Transverse colon (tissue), 4 donors: ENCODE results near the gene TROAP. TPM values are rescaled to one million over a fixed set of nuclear protein-coding genes. Genes with fewer than 3 reads are reported as not detected.

ENCODE experiments used
- DNase-seq: peaks from one replicate; pipeline ENCODE4 v3.0.0-alpha.2; 2019
- H3K27ac ChIP-seq, 4 donors: fragments of 200-600 bp; sonication (generic); 2 replicates each; pipeline ENCODE4 v1.5.1; 2016 to 2018; ENCODE audit warnings: inconsistent platforms in 4 of 4
- H3K27me3 ChIP-seq: fragments of 200-600 bp; sonication (generic); 2 replicates; pipeline ENCODE4 v1.5.1; 2017; ENCODE audit warnings: inconsistent platforms
- H3K36me3 ChIP-seq, 4 donors: fragments of 200-600 bp; sonication (generic); 2 replicates each; pipeline ENCODE4 v1.5.1; 2017 to 2019; ENCODE audit warnings: inconsistent platforms in 4 of 4
- H3K4me1 ChIP-seq, 4 donors: fragments of 200-600 bp; sonication (generic); 2 replicates each; pipeline ENCODE4 v1.5.1; 2017 to 2020; ENCODE audit warnings: inconsistent platforms in 4 of 4
- H3K4me3 ChIP-seq, 4 donors: fragments of 200-600 bp; sonication (generic); 1 replicate in 1 of 4; 2 replicates in 3 of 4; pipeline versions ENCODE4 v1.5.1 to v1.6.1; 2017 to 2019; ENCODE audit warnings: inconsistent platforms in 4 of 4
- H3K9me3 ChIP-seq, 2 donors: fragments of 200-600 bp; sonication (generic); 2 replicates each; pipeline ENCODE4 v1.5.1; 2017 to 2019; ENCODE audit warnings: inconsistent platforms in 2 of 2
- CTCF ChIP-seq, 5 experiments: fragments of 200-600 bp in 3 of 5; fragments of 450-650 bp in 2 of 5; sonication (generic) in 3 of 5; IDR thresholded peaks; 1 replicate in 2 of 5; 2 replicates in 3 of 5; pipeline ENCODE4 v1.5.1; 2016 to 2017; ENCODE audit warnings: antibody characterized with exemption in 5 of 5, inconsistent platforms in 3 of 5, mild to moderate bottlenecking in 2 of 5, moderate library complexity in 1 of 5
- EP300 ChIP-seq: sonication (generic); formaldehyde crosslinking; IDR thresholded peaks from one replicate; pipeline ENCODE4 v1.6.1; 2017; ENCODE audit warnings: antibody characterized with exemption, low read depth
- POLR2A ChIP-seq: fragments of 450-650 bp; IDR thresholded peaks from one replicate; pipeline ENCODE4 v1.6.1; 2016; ENCODE audit warnings: antibody characterized with exemption, mild to moderate bottlenecking, moderate library complexity
- POLR2AphosphoS5 ChIP-seq, 3 donors: sonication (generic); formaldehyde crosslinking; IDR thresholded peaks; one replicate each; pipeline ENCODE4 v1.6.1; 2016; ENCODE audit warnings: antibody characterized with exemption in 3 of 3
- WGBS, 2 donors: methylation state at CpG; one replicate each; pipeline ENCODE4 v1.1.5; 2018; ENCODE audit warnings: low coverage in 1 of 2; 5-methylcytosine and 5-hydroxymethylcytosine counted together
- in situ Hi-C, 4 donors: fragments of 200-750 bp; cut with MboI; loops; one replicate each; pipeline versions ENCODE4 v1.15.0 to v1.15.1; 2017; ENCODE audit warnings: low sequenced_read_pairs in 3 of 4, low pct_ligation_motif_present in 1 of 4, low pct_unique_long_range_greater_than_20kb in 1 of 4
- intact Hi-C: fragments of 100-400 bp; cut with DNase I; formaldehyde crosslinking; loops from one replicate; pipeline ENCODE4 v1.15.1; 2023; ENCODE audit warnings: low total_unique reads
- total RNA-seq, 4 donors: library from RNA; depleted of rRNA; stranded (reverse); fragments of >200 nt; gene quantifications; one replicate each; pipeline ENCODE4 v1.1.0, GENCODE V29; 2016

The TROAP gene
- total RNA-seq, 4 donors from 2014 or later: 1.1 to 100 (median 2.7) TPM

GRCh38 chr12:49345051-49345824 lies 22.2 kb downstream of the TROAP start:
- H3K4me1 ChIP-seq: peaks cover 43 to 70% (median 49%) of the 10 kb centered on the region in 4 donors
- H3K27me3 ChIP-seq: peaks cover 88% of the 10 kb centered on the region
- intact Hi-C loops (loop anchor here (5.0 kb wide), 1 partner anchor 172 kb away; no protein-coding TSS in a partner anchor), in situ Hi-C loops (loop anchor here in 1 of 4 donors (10.0 kb wide), 1 partner anchor 170 kb away; no protein-coding TSS in a partner anchor)
- peak overlapping the region; percentile 9 to 52 (median 24) for H3K4me3 ChIP-seq
- H3K9me3 ChIP-seq: no peaks in the 10 kb centered on the region
- H3K27ac ChIP-seq: no peak overlapping the region
- 1% methylated on average over 62 of the region's 70 CpGs; no CpG with 5 or more reads in 1 of the 2 donors for WGBS, 2 donors
- TF ChIP-seq CTCF (IDR thresholded peaks at IDR 0.05) (no peak), EP300 (no peak), POLR2AphosphoS5 (IDR thresholded peaks at IDR 0.05) (no peak), POLR2A (no peak)
- no peaks in the 10 kb centered on the region for H3K36me3 ChIP-seq
- DNase-seq: peak; percentile 24

- TF ChIP-seq POLR2AphosphoS5 (IDR thresholded peaks at IDR 0.05) (no peak), EP300 (no peak), CTCF (IDR thresholded peaks at IDR 0.05) (no peak), POLR2A (no peak)
- WGBS, 2 donors: 2 to 5% methylated on average over 17 to 60 of the region's 61 CpGs
- in situ Hi-C loops: loop anchor here in 1 of 4 donors (10.0 kb wide), 1 partner anchor 169 kb away; no protein-coding TSS in a partner anchor
- no peak for DNase-seq
- H3K4me1 ChIP-seq: peaks cover 43 to 70% (median 49%) of the 10 kb centered on the region in 4 donors
- intact Hi-C loops: loop anchor here (5.0 kb wide), 1 partner anchor 171 kb away; no protein-coding TSS in a partner anchor
- H3K27ac ChIP-seq: no peak overlapping the region
- H3K27me3 ChIP-seq: peaks cover 92% of the 10 kb centered on the region
- peak overlapping the region in 3 of 4 donors; percentile 25 to 52 (median 26) for H3K4me3 ChIP-seq
- H3K9me3 ChIP-seq: no peaks in the 10 kb centered on the region
- no peaks in the 10 kb centered on the region for H3K36me3 ChIP-seq
Measured at GRCh38 chr12:49345825-49346658, 23.0 kb downstream of the TROAP start.

- H3K4me1 ChIP-seq: peaks cover 43 to 69% (median 49%) of the 10 kb centered on the region in 4 donors
- peaks cover 93% of the 10 kb centered on the region for H3K27me3 ChIP-seq
- peak; percentile 38 for DNase-seq
- peak within 1 kb of the TSS in 3 of 4 donors; percentile 25 to 52 (median 26) for H3K4me3 ChIP-seq
- no peak for TF ChIP-seq POLR2AphosphoS5 (IDR thresholded peaks at IDR 0.05)
- no peak for TF ChIP-seq EP300
- no peak for TF ChIP-seq POLR2A
- no peak for TF ChIP-seq CTCF (IDR thresholded peaks at IDR 0.05)
- in situ Hi-C loops: loop anchor here in 1 of 4 donors (10.0 kb wide), 1 partner anchor 168 kb away; no protein-coding TSS in a partner anchor
- intact Hi-C loops: loop anchor here (5.0 kb wide), 1 partner anchor 171 kb away; no protein-coding TSS in a partner anchor
- H3K36me3 ChIP-seq: no peaks in the 10 kb centered on the region
- 0 to 1% methylated on average over 2 to 44 of the region's 47 CpGs for WGBS, 2 donors
- H3K27ac ChIP-seq: peak within 1 kb of the TSS in 1 of 4 donors; percentile 24
- no peaks in the 10 kb centered on the region for H3K9me3 ChIP-seq
Measured at GRCh38 chr12:49346659-49347310, 23.7 kb downstream of the TROAP start, which contains the start of gene DNAJC22. DNAJC22 (plus strand) TSS chr12:49346888; CDS start chr12:49348873, 1,985 bp downstream.
